ENCODE data around the gene SIDT1.

SIDT1 gene

DNA sequence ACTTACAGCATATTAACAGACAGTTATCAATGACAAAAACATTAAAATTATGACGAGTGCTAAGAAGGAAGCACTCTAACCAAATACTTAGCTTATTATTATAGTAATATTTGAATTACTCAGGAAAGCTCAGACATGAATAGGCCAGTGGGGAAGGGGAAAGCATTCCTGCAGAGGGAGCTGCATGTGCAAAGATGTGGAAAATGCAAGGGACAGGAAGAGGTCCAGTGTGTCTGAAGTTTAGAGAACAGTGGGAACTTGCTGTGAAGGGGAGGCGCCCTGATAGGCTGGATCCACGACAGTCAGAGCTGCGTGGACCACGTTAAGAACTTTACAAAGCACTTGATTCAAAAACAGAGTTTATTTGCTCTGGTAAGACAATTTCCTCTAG lies 16.2 kb upstream of the SIDT1 start:
- Histone ChIP-seq H3K4me3 (ENCODE audit: low read depth, low read length) (peak overlapping the region; percentile 83), H3K9me3 (ENCODE audit: severe bottlenecking) (no peaks in the 10 kb centered on the region), H3K36me3 (no peaks in the 10 kb centered on the region), H3K27ac (no peak overlapping the region), H3K27me3 (ENCODE audit: insufficient read depth, low read depth, severe bottlenecking) (no peaks in the 10 kb centered on the region)
- peak; percentile 31 for DNase-seq
- TF ChIP-seq, protein P1, sequence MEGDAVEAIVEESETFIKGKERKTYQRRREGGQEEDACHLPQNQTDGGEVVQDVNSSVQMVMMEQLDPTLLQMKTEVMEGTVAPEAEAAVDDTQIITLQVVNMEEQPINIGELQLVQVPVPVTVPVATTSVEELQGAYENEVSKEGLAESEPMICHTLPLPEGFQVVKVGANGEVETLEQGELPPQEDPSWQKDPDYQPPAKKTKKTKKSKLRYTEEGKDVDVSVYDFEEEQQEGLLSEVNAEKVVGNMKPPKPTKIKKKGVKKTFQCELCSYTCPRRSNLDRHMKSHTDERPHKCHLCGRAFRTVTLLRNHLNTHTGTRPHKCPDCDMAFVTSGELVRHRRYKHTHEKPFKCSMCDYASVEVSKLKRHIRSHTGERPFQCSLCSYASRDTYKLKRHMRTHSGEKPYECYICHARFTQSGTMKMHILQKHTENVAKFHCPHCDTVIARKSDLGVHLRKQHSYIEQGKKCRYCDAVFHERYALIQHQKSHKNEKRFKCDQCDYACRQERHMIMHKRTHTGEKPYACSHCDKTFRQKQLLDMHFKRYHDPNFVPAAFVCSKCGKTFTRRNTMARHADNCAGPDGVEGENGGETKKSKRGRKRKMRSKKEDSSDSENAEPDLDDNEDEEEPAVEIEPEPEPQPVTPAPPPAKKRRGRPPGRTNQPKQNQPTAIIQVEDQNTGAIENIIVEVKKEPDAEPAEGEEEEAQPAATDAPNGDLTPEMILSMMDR (IDR thresholded peaks at IDR 0.05; ENCODE audit: low read depth, low read length) = 0 out of 2 replicates have a peak, but pooled peaks have one; percentile 36

DNA sequence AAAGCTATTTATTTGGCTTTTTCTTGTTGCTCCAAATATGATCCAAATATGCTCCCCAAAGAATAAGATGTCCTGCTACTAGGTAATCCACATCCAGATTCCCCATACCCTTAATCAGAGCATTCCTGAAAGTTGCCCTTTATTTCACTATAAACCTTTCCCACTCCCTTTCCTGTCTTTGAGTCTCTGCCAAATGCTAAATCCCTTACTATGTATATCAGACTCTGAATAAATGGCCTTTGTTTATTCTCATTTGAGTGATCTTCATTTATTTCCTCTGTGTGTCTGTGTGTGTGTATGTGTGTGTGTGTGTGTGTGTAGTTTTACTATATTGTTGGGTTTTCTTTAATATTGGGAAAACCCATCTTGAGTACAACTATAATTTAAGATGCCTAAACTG lies 10.4 kb upstream of the SIDT1 start:
- TF ChIP-seq, protein P1 (IDR thresholded peaks at IDR 0.05; ENCODE audit: low read depth, low read length) = no peak
- Histone ChIP-seq H3K9me3 (ENCODE audit: severe bottlenecking) (no peaks in the 10 kb centered on the region), H3K27ac (no peak overlapping the region), H3K27me3 (ENCODE audit: insufficient read depth, low read depth, severe bottlenecking) (peaks cover under 1% of the 10 kb centered on the region), H3K4me3 (ENCODE audit: low read depth, low read length) (no peak overlapping the region), H3K36me3 (no peaks in the 10 kb centered on the region)
- no peak for DNase-seq

DNA sequence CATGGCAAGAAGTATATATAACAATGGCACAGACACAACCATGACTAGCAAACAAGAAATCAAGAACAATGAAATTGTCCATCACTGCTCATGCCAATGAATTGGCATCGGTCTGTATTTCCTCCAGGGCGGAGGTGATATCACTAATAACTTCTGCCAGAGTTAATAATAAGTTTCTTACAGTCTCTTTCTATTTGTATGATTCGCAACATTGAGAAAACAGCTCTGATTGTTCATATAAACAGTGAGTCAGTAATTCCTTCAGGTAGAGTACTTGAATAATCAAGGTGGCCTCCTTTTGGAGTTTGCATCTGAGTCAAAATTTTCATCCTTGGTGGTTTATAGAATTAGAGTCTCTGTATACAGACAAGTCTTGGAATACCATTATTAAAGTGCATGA lies 9.1 kb upstream of the SIDT1 start:
- no peak for DNase-seq
- Histone ChIP-seq H3K9me3 (ENCODE audit: severe bottlenecking) (no peaks in the 10 kb centered on the region), H3K36me3 (no peaks in the 10 kb centered on the region), H3K4me3 (ENCODE audit: low read depth, low read length) (no peak overlapping the region), H3K27me3 (ENCODE audit: insufficient read depth, low read depth, severe bottlenecking) (peaks cover 5% of the 10 kb centered on the region), H3K27ac (no peak overlapping the region)
- TF ChIP-seq, protein P1 (IDR thresholded peaks at IDR 0.05; ENCODE audit: low read depth, low read length) = no peak

DNA sequence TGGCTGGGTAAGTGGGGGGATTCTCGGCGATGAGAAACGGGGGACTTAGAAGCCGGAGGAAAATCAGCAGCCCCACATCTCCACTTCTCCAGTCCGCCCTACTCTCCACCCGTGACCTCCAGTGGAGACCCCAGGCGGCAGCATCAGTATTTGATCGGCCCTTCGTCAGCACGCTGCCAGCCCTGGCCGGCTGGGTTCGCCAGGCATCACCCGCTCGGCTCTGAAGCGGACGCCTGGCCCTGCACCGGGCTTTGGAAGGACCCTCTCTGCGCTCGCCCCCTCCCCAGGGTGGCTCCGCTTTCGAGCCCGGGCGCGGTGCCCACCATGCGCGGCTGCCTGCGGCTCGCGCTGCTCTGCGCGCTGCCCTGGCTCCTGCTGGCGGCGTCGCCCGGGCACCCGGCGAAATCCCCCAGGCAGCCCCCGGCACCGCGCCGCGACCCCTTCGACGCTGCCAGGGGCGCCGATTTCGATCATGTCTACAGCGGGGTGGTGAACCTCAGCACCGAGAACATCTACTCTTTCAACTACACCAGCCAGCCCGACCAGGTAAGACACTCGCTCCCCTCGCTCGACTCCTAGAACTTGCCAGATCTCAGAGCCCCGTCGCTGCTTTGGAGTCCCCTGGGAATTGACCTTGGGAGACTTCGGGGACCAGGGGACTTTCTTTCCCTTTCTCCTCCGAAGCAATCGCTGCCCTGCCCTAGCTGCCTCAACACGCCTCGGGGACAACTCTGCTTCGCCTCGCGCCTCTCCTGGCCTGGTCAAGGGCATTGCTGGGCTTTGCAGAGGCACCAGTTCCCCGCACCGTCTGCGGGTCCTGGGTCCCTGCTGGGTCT lies 561 bp downstream of the SIDT1 start:
- DNase-seq = peak; percentile 13
- no peak overlapping the region for H3K27ac ChIP-seq
- no peaks in the 10 kb centered on the region for H3K36me3 ChIP-seq
- peak overlapping the region; percentile 40 for H3K4me3 ChIP-seq (ENCODE audit: low read depth, low read length)
- TF ChIP-seq, protein P1 (IDR thresholded peaks at IDR 0.05; ENCODE audit: low read depth, low read length) = no peak; the same call in 1 of the 2 replicates
- peaks cover 45% of the 10 kb centered on the region for H3K27me3 ChIP-seq (ENCODE audit: insufficient read depth, low read depth, severe bottlenecking)
- no peaks in the 10 kb centered on the region for H3K9me3 ChIP-seq (ENCODE audit: severe bottlenecking)

DNA sequence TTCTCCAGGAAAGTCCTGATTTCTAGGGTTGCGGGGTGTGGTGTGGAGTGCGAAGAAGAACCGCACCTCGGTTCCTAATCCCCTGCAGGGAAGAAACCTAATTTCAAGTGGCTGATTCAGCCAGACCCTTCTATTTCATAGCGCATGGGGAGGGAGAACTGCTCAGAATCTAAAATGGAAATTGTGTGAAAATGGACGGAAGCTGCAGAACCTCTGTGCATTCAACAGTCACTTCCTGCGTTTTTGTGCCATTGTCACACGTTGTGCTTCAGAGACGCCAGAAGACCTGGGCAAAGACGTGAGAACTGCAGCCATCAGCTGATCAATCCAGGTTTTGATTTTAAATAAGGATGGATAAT lies 1.2 kb downstream of the SIDT1 start:
- TF ChIP-seq, protein P1 (IDR thresholded peaks at IDR 0.05; ENCODE audit: low read depth, low read length) = no peak
- H3K4me3 ChIP-seq (ENCODE audit: low read depth, low read length) = peak overlapping the region; percentile 40
- H3K27ac ChIP-seq = no peak overlapping the region
- DNase-seq = no peak
- H3K9me3 ChIP-seq (ENCODE audit: severe bottlenecking) = no peaks in the 10 kb centered on the region
- no peaks in the 10 kb centered on the region for H3K36me3 ChIP-seq
- peaks cover 45% of the 10 kb centered on the region for H3K27me3 ChIP-seq (ENCODE audit: insufficient read depth, low read depth, severe bottlenecking)

DNA sequence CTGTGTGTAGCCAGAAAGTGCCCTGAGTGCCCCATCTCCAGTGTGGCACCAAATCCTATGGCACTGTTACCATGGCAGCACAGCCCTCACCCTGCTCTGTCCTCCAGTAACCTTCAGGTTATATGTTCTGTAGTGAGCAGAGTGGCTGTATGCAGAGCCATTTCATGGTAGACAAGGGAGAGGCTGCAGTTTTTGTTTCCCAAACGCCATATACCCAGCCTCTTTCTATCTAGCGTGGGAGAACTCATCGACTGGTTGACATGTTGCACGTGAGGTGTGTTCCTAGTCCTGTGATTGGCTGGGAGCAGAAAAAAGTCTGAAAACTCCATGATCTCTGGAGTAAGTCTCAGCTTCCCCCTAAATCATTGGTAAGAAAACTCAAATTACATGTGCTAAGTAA lies 2.0 kb downstream of the SIDT1 start:
- H3K27ac ChIP-seq = no peak overlapping the region
- H3K27me3 ChIP-seq (ENCODE audit: insufficient read depth, low read depth, severe bottlenecking) = peaks cover 45% of the 10 kb centered on the region
- TF ChIP-seq, protein P1 (IDR thresholded peaks at IDR 0.05; ENCODE audit: low read depth, low read length) = no peak
- no peak overlapping the region for H3K4me3 ChIP-seq (ENCODE audit: low read depth, low read length)
- H3K36me3 ChIP-seq = no peaks in the 10 kb centered on the region
- no peak for DNase-seq
- H3K9me3 ChIP-seq (ENCODE audit: severe bottlenecking) = no peaks in the 10 kb centered on the region

Data from WERI-Rb-1 (cell line).